ENCODE measurements around the gene CTNND2.

CTNND2 gene

GRCh38 chr5:10973316-10973715 lies 930.9 kb downstream of the CTNND2 start:
- no peak for DNase-seq (ENCODE audit: extremely low spot score)
- ChIA-PET CTCF (no interaction called here), POLR2A (no interaction called here)
- TF ChIP-seq HDGF (IDR thresholded peaks at IDR 0.05; ENCODE audit: borderline replicate concordance): no peak
- no peak for TF ChIP-seq BHLHE40 (IDR thresholded peaks at IDR 0.05; ENCODE audit: borderline replicate concordance)
- TF ChIP-seq ZNF384 (IDR thresholded peaks at IDR 0.05): no peak

GRCh38 chr5:10969684-10970180 lies 934.5 kb downstream of the CTNND2 start:
- TF ChIP-seq BHLHE40 (IDR thresholded peaks at IDR 0.05; ENCODE audit: borderline replicate concordance) (no peak), SUZ12 (IDR thresholded peaks at IDR 0.05) (no peak), FOXK2 (IDR thresholded peaks at IDR 0.05) (no peak), SP1 (IDR thresholded peaks at IDR 0.05) (no peak), HDGF (IDR thresholded peaks at IDR 0.05; ENCODE audit: borderline replicate concordance) (no peak), NFRKB (IDR thresholded peaks at IDR 0.05) (no peak), FOXM1 (IDR thresholded peaks at IDR 0.05; ENCODE audit: borderline replicate concordance) (no peak), CTBP1 (IDR thresholded peaks at IDR 0.05; ENCODE audit: borderline replicate concordance) (no peak)
- CTCF ChIA-PET: no interaction called here

DNA sequence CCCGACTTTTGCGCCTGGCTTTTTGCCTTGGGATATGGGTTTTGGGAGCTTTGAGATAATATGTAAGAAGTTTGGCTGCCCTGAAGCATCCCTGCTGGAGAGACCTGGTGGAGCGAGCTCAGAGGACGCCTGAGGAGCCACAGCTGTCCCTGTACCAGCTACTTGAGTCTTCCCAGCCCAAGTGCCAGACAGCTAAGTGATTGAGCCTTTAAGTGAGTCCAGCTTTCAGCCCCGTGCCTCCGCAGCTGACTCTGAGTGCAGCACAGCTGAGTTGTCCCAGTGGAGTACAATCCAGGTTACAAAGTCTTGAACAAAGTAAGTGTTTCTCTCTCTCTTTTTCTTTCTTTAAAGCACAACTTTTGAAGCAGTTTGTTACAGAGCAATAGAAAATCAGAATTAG lies 939.4 kb downstream of the CTNND2 start:
- no peak for DNase-seq (ENCODE audit: extremely low spot score)
- ChIA-PET POLR2A (no interaction called here), CTCF (no interaction called here)
- no peak for TF ChIP-seq NFRKB (IDR thresholded peaks at IDR 0.05)
- no peak for TF ChIP-seq ZNF384 (IDR thresholded peaks at IDR 0.05)
- TF ChIP-seq SP1 (IDR thresholded peaks at IDR 0.05): no peak
- TF ChIP-seq SUZ12 (IDR thresholded peaks at IDR 0.05): no peak
- no peak for TF ChIP-seq FOXK2 (IDR thresholded peaks at IDR 0.05)
- TF ChIP-seq BHLHE40 (IDR thresholded peaks at IDR 0.05; ENCODE audit: borderline replicate concordance): no peak
- no peak for TF ChIP-seq FOXA1 (IDR thresholded peaks at IDR 0.05)
- no peak for TF ChIP-seq FOXM1 (IDR thresholded peaks at IDR 0.05; ENCODE audit: borderline replicate concordance)
- no peak for TF ChIP-seq ARNT (IDR thresholded peaks at IDR 0.05)
- TF ChIP-seq L3MBTL2 (conservative IDR thresholded peaks at IDR 0.05): no peak
- no peak for TF ChIP-seq ELF4 (IDR thresholded peaks at IDR 0.05)
- TF ChIP-seq, protein P1, sequence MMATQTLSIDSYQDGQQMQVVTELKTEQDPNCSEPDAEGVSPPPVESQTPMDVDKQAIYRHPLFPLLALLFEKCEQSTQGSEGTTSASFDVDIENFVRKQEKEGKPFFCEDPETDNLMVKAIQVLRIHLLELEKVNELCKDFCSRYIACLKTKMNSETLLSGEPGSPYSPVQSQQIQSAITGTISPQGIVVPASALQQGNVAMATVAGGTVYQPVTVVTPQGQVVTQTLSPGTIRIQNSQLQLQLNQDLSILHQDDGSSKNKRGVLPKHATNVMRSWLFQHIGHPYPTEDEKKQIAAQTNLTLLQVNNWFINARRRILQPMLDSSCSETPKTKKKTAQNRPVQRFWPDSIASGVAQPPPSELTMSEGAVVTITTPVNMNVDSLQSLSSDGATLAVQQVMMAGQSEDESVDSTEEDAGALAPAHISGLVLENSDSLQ (IDR thresholded peaks at IDR 0.05): no peak
- no peak for TF ChIP-seq LEF1 (IDR thresholded peaks at IDR 0.05; ENCODE audit: borderline replicate concordance)
- no peak for TF ChIP-seq TARDBP (IDR thresholded peaks at IDR 0.05)
- TF ChIP-seq CTBP1 (IDR thresholded peaks at IDR 0.05; ENCODE audit: borderline replicate concordance): no peak
- no peak for TF ChIP-seq HDGF (IDR thresholded peaks at IDR 0.05; ENCODE audit: borderline replicate concordance)

More at GRCh38 chr5:10969684-10970180, 934.5 kb downstream of the CTNND2 start:
- POLR2A ChIA-PET: no interaction called here
- no peak for DNase-seq (ENCODE audit: extremely low spot score)

DNA sequence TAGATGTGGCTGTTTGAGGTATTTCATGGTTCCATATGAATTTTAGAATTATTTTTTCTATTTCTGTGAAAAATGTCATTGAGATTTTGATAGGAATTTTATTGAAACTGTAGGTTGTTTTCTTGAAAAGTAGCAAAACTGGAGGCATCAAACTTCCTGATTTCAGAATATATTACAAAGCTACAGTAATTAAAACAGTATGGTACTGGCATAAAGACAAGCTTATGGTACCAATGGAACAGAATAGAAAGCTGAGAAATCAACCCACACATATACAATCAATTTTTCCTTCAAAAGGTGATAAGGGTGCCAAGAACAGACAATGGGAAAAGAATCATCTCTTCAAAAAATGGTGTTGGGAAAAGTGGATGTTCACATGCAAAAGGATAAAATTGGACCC lies 945.5 kb downstream of the CTNND2 start:
- POLR2A ChIA-PET: no interaction called here
- TF ChIP-seq FOXK2 (IDR thresholded peaks at IDR 0.05): no peak
- TF ChIP-seq SUZ12 (IDR thresholded peaks at IDR 0.05): no peak
- no peak for TF ChIP-seq CTBP1 (IDR thresholded peaks at IDR 0.05; ENCODE audit: borderline replicate concordance)
- no peak for TF ChIP-seq SP1 (IDR thresholded peaks at IDR 0.05)
- TF ChIP-seq, protein P1 (IDR thresholded peaks at IDR 0.05): no peak
- no peak for TF ChIP-seq BHLHE40 (IDR thresholded peaks at IDR 0.05; ENCODE audit: borderline replicate concordance)
- no peak for TF ChIP-seq FOXA1 (IDR thresholded peaks at IDR 0.05)
- TF ChIP-seq L3MBTL2 (conservative IDR thresholded peaks at IDR 0.05): no peak
- TF ChIP-seq ELF4 (IDR thresholded peaks at IDR 0.05): no peak
- no peak for TF ChIP-seq TARDBP (IDR thresholded peaks at IDR 0.05)
- DNase-seq (ENCODE audit: extremely low spot score): no peak
- CTCF ChIA-PET: no interaction called here

GRCh38 chr5:10949856-10950630 lies 954.2 kb downstream of the CTNND2 start:
- POLR2A ChIA-PET: no interaction called here
- DNase-seq (ENCODE audit: extremely low spot score): no peak
- TF ChIP-seq FOXA1 (IDR thresholded peaks at IDR 0.05) (no peak), CTBP1 (IDR thresholded peaks at IDR 0.05; ENCODE audit: borderline replicate concordance) (no peak), NFRKB (IDR thresholded peaks at IDR 0.05) (no peak), ZNF384 (IDR thresholded peaks at IDR 0.05) (no peak), TARDBP (IDR thresholded peaks at IDR 0.05) (no peak), ELF4 (IDR thresholded peaks at IDR 0.05) (no peak), LEF1 (IDR thresholded peaks at IDR 0.05; ENCODE audit: borderline replicate concordance) (no peak), FOXK2 (IDR thresholded peaks at IDR 0.05) (no peak), BHLHE40 (IDR thresholded peaks at IDR 0.05; ENCODE audit: borderline replicate concordance) (no peak), L3MBTL2 (conservative IDR thresholded peaks at IDR 0.05) (no peak), ARNT (IDR thresholded peaks at IDR 0.05) (no peak), SP1 (IDR thresholded peaks at IDR 0.05) (no peak), FOXM1 (IDR thresholded peaks at IDR 0.05; ENCODE audit: borderline replicate concordance) (no peak), HDGF (IDR thresholded peaks at IDR 0.05; ENCODE audit: borderline replicate concordance) (no peak), SUZ12 (IDR thresholded peaks at IDR 0.05) (no peak)
- TF ChIP-seq, protein P1 (IDR thresholded peaks at IDR 0.05): no peak
- CTCF ChIA-PET: no interaction called here

- TF ChIP-seq L3MBTL2 (conservative IDR thresholded peaks at IDR 0.05) (no peak), FOXM1 (IDR thresholded peaks at IDR 0.05; ENCODE audit: borderline replicate concordance) (no peak), HDGF (IDR thresholded peaks at IDR 0.05; ENCODE audit: borderline replicate concordance) (no peak), FOXA1 (IDR thresholded peaks at IDR 0.05) (no peak), LEF1 (IDR thresholded peaks at IDR 0.05; ENCODE audit: borderline replicate concordance) (no peak), ARNT (IDR thresholded peaks at IDR 0.05) (no peak), FOXK2 (IDR thresholded peaks at IDR 0.05) (no peak), NFRKB (IDR thresholded peaks at IDR 0.05) (no peak), SUZ12 (IDR thresholded peaks at IDR 0.05) (no peak), ELF4 (IDR thresholded peaks at IDR 0.05) (no peak), CTBP1 (IDR thresholded peaks at IDR 0.05; ENCODE audit: borderline replicate concordance) (no peak), SP1 (IDR thresholded peaks at IDR 0.05) (no peak), TARDBP (IDR thresholded peaks at IDR 0.05) (no peak), BHLHE40 (IDR thresholded peaks at IDR 0.05; ENCODE audit: borderline replicate concordance) (no peak), ZNF384 (IDR thresholded peaks at IDR 0.05) (no peak)
- TF ChIP-seq, protein P1 (IDR thresholded peaks at IDR 0.05): no peak
- CTCF ChIA-PET: no interaction called here
- POLR2A ChIA-PET: no interaction called here
- DNase-seq (ENCODE audit: extremely low spot score): no peak
These were observed 958.2 kb downstream of the CTNND2 start for GRCh38 chr5:10946050-10946449.

Measured in HEK293T (cell line).